Vagina (tissue), 2 donors: ENCODE data around the gene RAPGEF6. TPM values are rescaled to one million over a fixed set of nuclear protein-coding genes. Genes with fewer than 3 reads are reported as not detected.

Experiments
- DNase-seq, 2 donors: peaks; one replicate each; pipeline ENCODE4 v3.0.0-alpha.2; 2017; ENCODE audit errors: extremely low spot score in 2 of 2
- H3K27ac ChIP-seq: fragments of 200-600 bp; sonication (generic); one replicate; pipeline ENCODE4 v1.5.1; 2019
- H3K27me3 ChIP-seq: fragments of 200-600 bp; sonication (generic); one replicate; pipeline ENCODE4 v1.5.1; 2019
- H3K36me3 ChIP-seq, 2 donors: fragments of 200-600 bp; sonication (generic); one replicate each; pipeline ENCODE4 v1.5.1; 2017 to 2019
- H3K4me1 ChIP-seq: fragments of 200-600 bp; sonication (generic); one replicate; pipeline ENCODE4 v1.5.1; 2019
- H3K4me3 ChIP-seq, 2 donors: fragments of 200-600 bp; sonication (generic); 1 replicate in 1 of 2; 2 replicates in 1 of 2; pipeline ENCODE4 v1.5.1; 2016 to 2019
- H3K9me3 ChIP-seq: fragments of 200-600 bp; sonication (generic); one replicate; pipeline ENCODE4 v1.5.1; 2019
- POLR2A ChIP-seq, 2 donors: fragments of 450-650 bp; IDR thresholded peaks; one replicate each; pipeline ENCODE4 v1.6.1; 2017; ENCODE audit warnings: antibody characterized with exemption in 2 of 2, mild to moderate bottlenecking in 2 of 2, moderate library complexity in 2 of 2
- POLR2AphosphoS5 ChIP-seq, 2 donors: sonication (generic); formaldehyde crosslinking; IDR thresholded peaks; one replicate each; pipeline ENCODE4 v1.9.0; 2017; ENCODE audit warnings: antibody characterized with exemption in 2 of 2, mild to moderate bottlenecking in 2 of 2, low read depth in 1 of 2; ENCODE audit not compliant: insufficient read depth in 1 of 2
- intact Hi-C: fragments of 100-400 bp; cut with DNase I; formaldehyde crosslinking; loops from one replicate; pipeline ENCODE4 v1.15.1; 2023
- total RNA-seq: library from RNA; depleted of rRNA; stranded (reverse); fragments of >200 nt; gene quantifications from one replicate; pipeline ENCODE4 v1.2.3, GENCODE V29; 2016
- TF ChIP-seq, protein P1 (sequence below), 3 experiments: fragments of 450-650 bp in 2 of 3; fragments of 200-600 bp in 1 of 3; sonication (generic) in 1 of 3; IDR thresholded peaks; one replicate each; pipeline ENCODE4 v1.5.1; 2017 to 2019; ENCODE audit warnings: antibody characterized with exemption in 3 of 3, mild to moderate bottlenecking in 2 of 3, moderate library complexity in 2 of 3

The RAPGEF6 gene
- total RNA-seq, 1 donor from 2014 or later, result 19.2 TPM

GRCh38 chr5:131509801-131510200 is 125.2 kb downstream of the RAPGEF6 start:
- H3K36me3 ChIP-seq, result peaks cover 0 to 5% of the 10 kb centered on the region in 2 donors
- H3K4me3 ChIP-seq, result no peak overlapping the region
- intact Hi-C loops, result no loop called here
- TF ChIP-seq, protein P1, sequence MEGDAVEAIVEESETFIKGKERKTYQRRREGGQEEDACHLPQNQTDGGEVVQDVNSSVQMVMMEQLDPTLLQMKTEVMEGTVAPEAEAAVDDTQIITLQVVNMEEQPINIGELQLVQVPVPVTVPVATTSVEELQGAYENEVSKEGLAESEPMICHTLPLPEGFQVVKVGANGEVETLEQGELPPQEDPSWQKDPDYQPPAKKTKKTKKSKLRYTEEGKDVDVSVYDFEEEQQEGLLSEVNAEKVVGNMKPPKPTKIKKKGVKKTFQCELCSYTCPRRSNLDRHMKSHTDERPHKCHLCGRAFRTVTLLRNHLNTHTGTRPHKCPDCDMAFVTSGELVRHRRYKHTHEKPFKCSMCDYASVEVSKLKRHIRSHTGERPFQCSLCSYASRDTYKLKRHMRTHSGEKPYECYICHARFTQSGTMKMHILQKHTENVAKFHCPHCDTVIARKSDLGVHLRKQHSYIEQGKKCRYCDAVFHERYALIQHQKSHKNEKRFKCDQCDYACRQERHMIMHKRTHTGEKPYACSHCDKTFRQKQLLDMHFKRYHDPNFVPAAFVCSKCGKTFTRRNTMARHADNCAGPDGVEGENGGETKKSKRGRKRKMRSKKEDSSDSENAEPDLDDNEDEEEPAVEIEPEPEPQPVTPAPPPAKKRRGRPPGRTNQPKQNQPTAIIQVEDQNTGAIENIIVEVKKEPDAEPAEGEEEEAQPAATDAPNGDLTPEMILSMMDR (IDR thresholded peaks at IDR 0.05), result no peak
- TF ChIP-seq POLR2A (IDR thresholded peaks at IDR 0.05) (no peak), POLR2AphosphoS5 (IDR thresholded peaks at IDR 0.05; ENCODE audit: insufficient read depth in 1 of 2, low read depth in 1 of 2) (no peak)
- H3K27ac ChIP-seq, result no peak overlapping the region
- DNase-seq, result no peak
- no peaks in the 10 kb centered on the region for H3K4me1 ChIP-seq
- H3K27me3 ChIP-seq, result no peaks in the 10 kb centered on the region
- no peaks in the 10 kb centered on the region for H3K9me3 ChIP-seq

DNA sequence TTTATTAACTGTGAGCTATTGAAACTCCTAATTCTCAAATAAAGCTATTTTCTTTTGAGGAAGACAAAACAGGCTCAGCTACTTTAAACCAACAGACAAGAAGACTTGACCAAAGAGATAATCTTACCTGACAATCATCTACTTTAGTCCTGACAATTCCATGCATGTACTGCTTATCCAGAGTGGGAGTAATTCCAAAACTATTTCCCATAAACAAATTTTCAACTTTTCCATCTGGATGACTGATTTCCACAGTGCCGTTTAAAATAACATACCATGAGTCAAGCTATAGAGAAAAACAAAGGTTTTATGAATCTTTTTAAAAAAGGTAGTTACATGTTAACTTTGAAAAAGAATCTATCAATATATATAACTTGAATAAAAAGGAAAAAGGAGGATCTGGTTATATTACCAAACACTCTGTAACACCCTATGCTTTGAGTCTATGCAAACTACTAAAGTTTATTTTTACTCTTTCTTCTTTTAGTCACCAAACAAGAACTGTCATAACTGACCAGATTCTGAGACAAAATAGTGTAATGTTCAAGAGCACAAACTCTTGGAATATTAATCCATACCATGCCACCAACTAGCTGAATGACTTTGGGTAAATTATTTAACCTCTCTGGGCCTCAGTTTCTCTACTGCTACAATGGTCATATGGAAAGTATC is 129.7 kb downstream of the RAPGEF6 start:
- Histone ChIP-seq H3K36me3 (peaks cover 0 to 22% of the 10 kb centered on the region in 2 donors), H3K27ac (no peak overlapping the region), H3K4me3 (no peak overlapping the region), H3K27me3 (no peaks in the 10 kb centered on the region), H3K4me1 (no peaks in the 10 kb centered on the region), H3K9me3 (no peaks in the 10 kb centered on the region)
- DNase-seq, result no peak
- intact Hi-C loops, result no loop called here
- TF ChIP-seq POLR2AphosphoS5 (IDR thresholded peaks at IDR 0.05; ENCODE audit: insufficient read depth in 1 of 2, low read depth in 1 of 2) (no peak), POLR2A (IDR thresholded peaks at IDR 0.05) (no peak)
- TF ChIP-seq, protein P1 (IDR thresholded peaks at IDR 0.05), result no peak

- intact Hi-C loops, result no loop called here
- DNase-seq, result no peak
- H3K9me3 ChIP-seq, result no peaks in the 10 kb centered on the region
- H3K4me3 ChIP-seq, result no peak overlapping the region
- no peaks in the 10 kb centered on the region for H3K4me1 ChIP-seq
- no peak overlapping the region for H3K27ac ChIP-seq
- H3K27me3 ChIP-seq, result no peaks in the 10 kb centered on the region
- peaks cover 0 to 21% of the 10 kb centered on the region in 2 donors for H3K36me3 ChIP-seq
- TF ChIP-seq, protein P1 (IDR thresholded peaks at IDR 0.05), result no peak
- no peak for TF ChIP-seq POLR2AphosphoS5 (IDR thresholded peaks at IDR 0.05; ENCODE audit: insufficient read depth in 1 of 2, low read depth in 1 of 2)
Observed at GRCh38 chr5:131496400-131496713, 138.7 kb downstream of the RAPGEF6 start.

GRCh38 chr5:131495536-131496399 is 139.3 kb downstream of the RAPGEF6 start:
- Histone ChIP-seq H3K4me1 (no peaks in the 10 kb centered on the region), H3K27ac (no peak overlapping the region), H3K9me3 (no peaks in the 10 kb centered on the region), H3K27me3 (no peaks in the 10 kb centered on the region), H3K4me3 (no peak overlapping the region), H3K36me3 (peaks cover 0 to 21% of the 10 kb centered on the region in 2 donors)
- intact Hi-C loops, result no loop called here
- DNase-seq, result no peak
- TF ChIP-seq POLR2A (IDR thresholded peaks at IDR 0.05) (no peak), POLR2AphosphoS5 (IDR thresholded peaks at IDR 0.05; ENCODE audit: insufficient read depth in 1 of 2, low read depth in 1 of 2) (no peak)
- TF ChIP-seq, protein P1 (IDR thresholded peaks at IDR 0.05), result no peak

- Histone ChIP-seq H3K9me3 (no peaks in the 10 kb centered on the region), H3K4me1 (no peaks in the 10 kb centered on the region), H3K36me3 (peaks cover 0 to 12% of the 10 kb centered on the region in 2 donors), H3K27me3 (no peaks in the 10 kb centered on the region), H3K27ac (no peak overlapping the region), H3K4me3 (no peak overlapping the region)
- TF ChIP-seq, protein P1 (IDR thresholded peaks at IDR 0.05), result no peak
- TF ChIP-seq POLR2AphosphoS5 (IDR thresholded peaks at IDR 0.05; ENCODE audit: insufficient read depth in 1 of 2, low read depth in 1 of 2) (no peak), POLR2A (IDR thresholded peaks at IDR 0.05) (no peak)
- intact Hi-C loops, result no loop called here
- DNase-seq, result no peak
Observed at GRCh38 chr5:131491749-131492148, 143.3 kb downstream of the RAPGEF6 start.
